Myometrial cell (primary cell): ENCODE measurements around the gene MAB21L3. TPM values are rescaled to one million over a fixed set of nuclear protein-coding genes. Genes with fewer than 3 reads are reported as not detected.

Source experiments
- total RNA-seq: library from RNA; depleted of rRNA; stranded (reverse); fragments of >200 nt; gene quantifications from 2 replicates; pipeline ENCODE4 v1.2.3, GENCODE V29; 2015

The MAB21L3 gene
- total RNA-seq, result not detected in 2 replicates

DNA sequence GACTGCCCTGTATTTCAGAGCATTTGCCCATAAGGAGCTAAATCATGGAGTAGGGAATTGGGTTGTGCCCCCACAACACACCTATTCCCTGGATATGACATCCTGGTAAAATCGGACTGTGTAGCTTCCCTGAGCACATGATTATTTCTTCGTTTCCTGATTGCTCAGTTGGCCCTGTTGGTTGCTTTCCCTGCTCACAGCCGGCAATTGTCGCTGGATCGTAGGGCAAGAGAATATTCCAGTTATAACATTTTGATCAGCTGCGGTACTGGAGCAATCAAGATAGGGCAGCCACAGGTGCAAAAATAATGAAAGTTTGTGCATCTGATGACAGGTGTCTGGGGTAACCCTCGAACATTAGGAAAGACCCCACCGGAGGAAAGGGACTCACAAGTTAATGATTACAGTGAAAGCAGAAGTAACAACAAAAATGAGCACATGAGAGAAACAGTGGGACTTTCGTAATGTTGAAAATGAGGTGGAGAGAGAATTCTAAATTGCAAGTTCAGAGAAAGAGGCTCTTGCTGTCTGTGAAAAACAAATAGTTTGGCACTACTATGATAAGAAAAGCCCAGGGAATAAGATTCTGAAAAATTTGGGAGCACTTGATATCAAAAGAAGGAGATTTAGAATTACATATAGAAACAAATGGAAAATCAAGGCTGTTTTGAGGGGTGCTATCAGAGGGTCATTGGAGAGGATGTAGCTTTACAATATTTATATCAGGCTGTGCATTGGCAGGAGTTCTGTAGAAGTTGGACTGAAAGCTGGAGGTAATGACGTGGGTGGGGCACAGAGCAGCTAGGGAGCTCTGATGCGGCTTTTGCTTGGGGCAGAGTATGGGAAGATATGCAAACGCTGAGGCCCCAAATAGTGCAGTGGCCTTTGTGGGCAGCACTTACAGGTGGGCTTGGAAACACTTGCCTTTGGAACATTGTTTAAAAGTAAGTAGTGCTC, at the start of gene MAB21L3:
Gene MAB21L3 (plus strand): TSS at position 833 of the 957 bp plus-strand sequence. CDS start 1,217 bp downstream, outside the sequence.

Other genes with a start within 250 kb of the MAB21L3 start
- gene SLC22A15, start 134.9 kb upstream of the MAB21L3 start, total RNA-seq, result 1.4 and 3.4 TPM in 2 replicates